NAMALWA (cell line): ENCODE data around the gene DOCK2.
"Not testable (repeated sequence)": the region's sequence is repeated elsewhere in the genome, so short reads cannot be mapped to it uniquely, and the experiment has no call there.

Experiments
- DNase-seq: peaks from one replicate; pipeline ENCODE4 v3.0.0-alpha.2; 2015; ENCODE audit warnings: low spot score

DOCK2 gene

DNA sequence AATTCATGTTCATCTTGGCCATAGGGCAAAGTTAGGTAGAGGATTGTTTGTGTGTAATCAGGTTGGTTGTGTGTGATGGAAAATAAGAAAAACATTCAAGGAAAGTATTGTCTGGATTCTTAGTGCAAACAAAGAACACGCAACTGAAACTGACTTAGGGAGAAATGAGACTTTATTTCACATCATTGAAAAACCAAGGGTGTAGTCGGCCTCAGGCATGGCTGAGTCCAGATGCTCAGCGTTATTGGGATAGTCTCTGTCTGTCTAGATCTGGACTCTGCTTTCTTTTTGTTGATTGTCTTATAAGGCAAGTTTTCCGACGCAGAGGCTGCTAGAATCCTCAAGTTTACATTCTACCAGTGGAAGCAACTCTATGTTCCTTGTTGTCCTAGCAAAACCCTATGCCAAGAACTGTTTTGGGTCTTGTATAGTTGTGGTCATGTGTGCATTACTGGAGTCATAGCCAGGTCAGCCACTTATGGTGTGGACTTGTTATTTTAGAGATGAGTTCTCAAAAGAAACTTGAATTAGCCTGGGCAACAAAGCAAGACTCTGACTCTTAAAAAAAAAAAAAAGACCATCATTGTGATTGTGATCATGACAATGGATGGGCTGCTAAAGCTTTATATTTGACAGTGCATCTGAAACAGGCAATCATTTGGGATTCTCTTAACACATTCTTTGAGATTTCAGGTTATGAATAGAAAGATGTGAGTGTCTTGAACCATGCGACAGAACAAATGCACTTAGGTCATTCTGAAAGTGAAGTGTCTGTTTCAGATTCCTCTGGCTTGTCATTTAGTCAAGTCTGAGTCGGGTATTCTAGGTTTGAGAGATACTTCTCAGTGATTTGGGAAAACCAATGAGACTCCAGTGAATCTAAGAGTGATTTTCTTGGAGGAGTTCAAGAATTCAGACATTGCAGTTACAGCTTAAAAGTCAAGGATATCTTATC lies 82.6 kb downstream of the DOCK2 start:
- DNase-seq: no peak

DNA sequence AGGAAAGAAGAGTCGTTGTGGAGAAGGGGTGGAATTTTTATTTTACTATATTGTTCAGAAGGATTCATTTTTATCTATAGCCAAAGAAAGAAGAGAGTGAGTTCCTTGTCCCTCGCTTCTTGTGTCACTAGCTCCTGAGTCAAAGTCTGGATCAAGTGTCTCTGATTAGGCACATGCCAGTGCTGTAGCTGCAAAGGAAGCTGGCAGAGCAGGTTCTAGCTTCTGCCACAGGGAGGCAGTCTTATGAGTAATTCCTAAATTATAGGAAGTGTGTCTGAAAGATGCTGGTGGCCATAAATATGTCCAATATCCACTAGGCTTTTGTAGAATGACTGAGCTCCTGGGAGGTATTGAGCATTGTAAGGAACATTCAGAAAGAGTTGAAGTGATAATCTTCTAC lies 84.7 kb downstream of the DOCK2 start:
- DNase-seq: no peak

GRCh38 chr5:169723103-169723831 lies 86.2 kb downstream of the DOCK2 start:
- DNase-seq: no peak

DNA sequence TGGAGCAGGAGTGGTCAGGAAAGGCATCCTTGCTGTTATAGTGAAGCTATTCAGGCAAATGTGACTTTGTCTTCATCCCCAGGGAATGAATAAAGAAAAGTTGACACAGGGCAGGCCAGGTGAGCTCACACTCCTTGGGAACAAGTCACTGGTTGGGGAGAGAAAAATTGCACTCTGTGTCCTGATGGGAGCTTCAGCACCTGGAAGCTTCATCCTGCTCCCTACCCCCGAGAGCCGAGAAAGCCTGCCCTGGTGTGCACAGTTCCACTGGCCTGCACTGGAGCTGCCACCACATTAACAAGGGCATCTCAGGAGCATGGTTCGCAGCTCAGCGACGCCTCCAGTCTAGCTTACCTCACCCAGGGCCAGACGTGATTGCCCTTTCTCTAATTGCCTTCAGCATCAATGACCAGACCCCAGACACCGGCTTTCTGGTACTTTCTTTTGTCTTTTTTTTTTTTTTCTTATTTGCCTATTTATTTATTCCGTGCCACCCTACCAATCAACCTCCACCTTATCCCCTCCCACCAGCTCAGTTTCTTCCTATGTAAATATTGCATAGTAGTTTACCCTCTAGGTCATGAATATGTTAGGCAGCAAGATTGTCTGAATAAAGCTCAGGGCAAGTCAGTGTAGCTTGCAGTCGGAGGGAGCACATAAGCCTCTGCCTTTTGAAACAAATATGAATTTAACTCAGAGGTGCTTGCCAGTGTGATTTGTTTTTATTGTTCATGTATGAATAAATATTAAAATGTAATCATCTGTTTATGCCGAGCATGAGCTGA lies 87.4 kb downstream of the DOCK2 start:
- DNase-seq: no peak

DNA sequence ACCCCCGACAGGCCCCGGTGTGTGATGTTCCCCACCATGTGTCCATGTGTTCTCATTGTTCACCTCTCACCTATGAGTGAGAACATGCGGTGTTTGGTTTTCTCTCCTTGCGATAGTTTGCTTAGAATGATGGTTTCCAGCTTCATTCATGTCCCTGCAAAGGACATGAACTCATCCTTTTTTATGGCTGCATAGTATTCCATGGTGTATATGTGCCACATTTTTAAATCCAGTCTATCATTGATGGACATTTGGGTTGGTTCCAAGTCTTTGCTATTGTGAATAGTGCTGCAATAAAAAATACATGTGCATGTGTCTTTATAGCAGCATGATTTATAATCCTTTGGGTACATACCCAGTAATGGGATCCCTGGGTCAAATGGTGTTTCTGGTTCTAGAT lies 88.6 kb downstream of the DOCK2 start:
- not testable (repeated sequence) for DNase-seq

DNA sequence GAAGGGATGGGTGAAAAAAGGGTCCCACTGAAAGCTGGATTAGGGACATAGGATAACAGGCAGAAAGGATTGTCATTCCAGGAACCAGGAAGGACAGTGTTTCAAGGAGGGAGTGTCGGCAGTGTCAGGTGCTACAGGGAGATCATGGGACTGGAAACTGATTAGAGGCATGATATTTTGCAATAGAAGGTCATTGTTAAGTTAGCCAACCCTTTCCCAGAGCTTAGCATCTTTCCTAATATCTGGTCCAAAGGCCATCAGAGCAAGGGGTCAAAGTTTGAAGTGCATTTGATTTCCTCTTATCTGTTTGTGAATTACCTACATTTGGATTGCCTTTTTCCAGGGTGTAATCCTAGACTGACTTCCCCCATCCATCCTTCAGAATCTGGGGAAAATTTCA lies 91.3 kb downstream of the DOCK2 start:
- no peak for DNase-seq

DNA sequence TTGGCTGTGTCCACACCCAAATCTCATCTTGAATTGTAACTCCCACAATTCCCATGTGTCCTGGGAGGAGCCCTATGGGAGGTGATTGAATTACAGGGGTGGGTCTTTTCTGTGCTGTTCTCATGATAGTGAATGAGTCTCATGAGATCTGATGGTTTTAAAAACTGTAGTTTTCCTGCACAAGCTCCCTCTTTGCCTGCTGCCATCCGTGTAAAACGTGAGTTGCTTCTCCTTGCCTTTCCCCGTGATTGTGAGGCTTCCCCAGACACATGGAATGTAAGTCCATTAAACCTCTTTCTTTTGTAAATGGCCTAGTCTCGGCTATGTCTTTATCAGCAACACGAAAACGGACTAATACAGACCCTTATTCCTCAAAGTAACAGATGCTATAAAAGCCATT lies 94.1 kb downstream of the DOCK2 start:
- DNase-seq: no peak

GRCh38 chr5:169732841-169733240 lies 95.8 kb downstream of the DOCK2 start:
- no peak for DNase-seq

DNA sequence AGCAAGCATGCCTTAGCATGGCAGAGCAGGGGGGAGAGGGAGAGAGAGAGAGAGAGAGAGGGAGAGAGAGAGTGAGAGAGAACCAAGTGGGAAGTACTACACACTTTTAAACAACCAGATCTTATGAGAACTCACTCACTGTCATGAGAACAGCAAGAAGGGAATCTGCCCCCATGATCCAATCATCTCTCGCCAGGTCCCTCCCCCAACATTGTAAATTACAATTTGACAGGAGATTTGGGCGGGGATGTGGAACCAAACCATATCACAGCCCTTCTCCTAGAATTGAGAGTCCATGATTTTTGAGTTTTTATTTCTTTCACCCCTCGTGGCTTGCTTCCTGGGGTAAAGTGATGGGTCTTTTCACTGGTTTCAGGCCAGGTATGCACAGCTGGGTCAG lies 98.8 kb downstream of the DOCK2 start:
- DNase-seq: no peak

- DNase-seq: no peak
Measured at GRCh38 chr5:169736653-169737052, 99.6 kb downstream of the DOCK2 start.

GRCh38 chr5:169740435-169740834 lies 103.4 kb downstream of the DOCK2 start:
- no peak for DNase-seq

- no peak for DNase-seq
Measured at GRCh38 chr5:169742771-169743296, 105.8 kb downstream of the DOCK2 start.

GRCh38 chr5:169744336-169744735 lies 107.3 kb downstream of the DOCK2 start:
- DNase-seq: no peak

GRCh38 chr5:169745441-169746146 lies 108.5 kb downstream of the DOCK2 start:
- no peak for DNase-seq

DNA sequence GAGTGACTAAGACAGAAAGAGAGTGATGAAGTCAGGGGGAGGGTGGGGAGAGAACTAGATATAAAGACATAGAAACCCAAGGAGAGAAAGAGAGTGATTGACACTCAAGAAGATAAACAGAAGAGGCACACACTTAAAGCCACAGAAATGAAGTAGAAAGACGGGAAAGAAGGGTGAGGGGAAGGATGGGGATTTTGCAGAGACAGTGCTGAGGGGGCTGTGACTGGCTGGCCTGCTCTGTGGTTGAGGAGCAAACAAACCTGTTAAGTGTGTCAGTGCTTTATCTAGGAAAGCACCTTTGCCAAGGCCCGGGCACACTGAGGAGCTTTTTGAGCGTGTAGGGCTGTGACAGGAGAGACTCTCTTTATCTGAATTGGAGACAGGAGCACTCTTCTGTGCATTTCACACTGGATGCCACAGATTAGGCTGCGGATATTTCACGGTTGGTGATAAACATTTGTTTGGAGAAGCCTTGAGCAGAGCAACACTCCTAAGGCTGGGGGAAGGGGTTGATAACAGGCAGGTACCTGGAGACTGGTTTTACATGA lies 109.1 kb downstream of the DOCK2 start:
- no peak for DNase-seq

GRCh38 chr5:169748174-169748573 lies 111.1 kb downstream of the DOCK2 start:
- DNase-seq: no peak

- no peak for DNase-seq
Measured at GRCh38 chr5:169749295-169749694, 112.2 kb downstream of the DOCK2 start.

GRCh38 chr5:169751490-169751889 lies 114.4 kb downstream of the DOCK2 start:
- DNase-seq: no peak

DNA sequence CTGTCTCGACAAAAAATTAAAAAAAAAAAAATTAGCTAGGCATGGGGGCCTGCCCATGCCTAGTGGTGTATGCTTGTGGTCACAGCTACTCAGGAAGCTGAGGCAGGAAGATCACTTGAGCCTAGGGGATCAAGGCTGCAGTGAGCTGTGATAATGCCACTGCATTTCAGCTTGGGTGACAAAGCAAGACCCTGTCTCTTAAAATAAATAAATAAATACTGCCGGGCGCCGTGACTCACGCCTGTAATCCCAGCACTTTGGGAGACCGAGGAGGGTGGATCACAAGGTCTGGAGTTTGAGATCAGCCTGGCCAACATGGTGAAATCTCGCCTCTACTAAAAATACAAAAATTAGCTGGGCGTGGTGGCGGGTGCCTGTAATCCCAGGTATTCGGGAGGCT lies 115.5 kb downstream of the DOCK2 start:
- not testable (repeated sequence) for DNase-seq

GRCh38 chr5:169753795-169754194 lies 116.7 kb downstream of the DOCK2 start:
- DNase-seq: no peak

- no peak for DNase-seq
Measured at GRCh38 chr5:169754737-169755136, 117.7 kb downstream of the DOCK2 start.
